Stimulated activated CD4-positive, alpha-beta T cell treated with anti-CD3 and anti-CD28 coated beads, Interleukin-2, amount 100 ng/mL, for 48 hours (primary cell): ENCODE data around the gene DNAJB13.

Experiments used
- DNase-seq, 2 donors: peaks; one replicate each; pipeline ENCODE4 v3.0.0-alpha.2; 2020

The DNAJB13 gene

GRCh38 chr11:73956876-73957653, 6.2 kb downstream of the DNAJB13 start:
- DNase-seq: no peak

GRCh38 chr11:73957654-73958361, 7.0 kb downstream of the DNAJB13 start:
- DNase-seq: no peak

GRCh38 chr11:73958521-73959141, 7.8 kb downstream of the DNAJB13 start:
- no peak for DNase-seq

- no peak for DNase-seq
These were observed 10.5 kb downstream of the DNAJB13 start for GRCh38 chr11:73961321-73961720.

- DNase-seq: no peak
These were observed 11.4 kb downstream of the DNAJB13 start for GRCh38 chr11:73962101-73962705.

GRCh38 chr11:73963861-73964260, 13.0 kb downstream of the DNAJB13 start:
- DNase-seq: no peak

GRCh38 chr11:73965076-73965763, 14.4 kb downstream of the DNAJB13 start:
- DNase-seq: no peak

GRCh38 chr11:73965764-73966121, 14.9 kb downstream of the DNAJB13 start:
- no peak for DNase-seq

GRCh38 chr11:73968356-73968966, 17.6 kb downstream of the DNAJB13 start:
- no peak for DNase-seq

- no peak for DNase-seq
These were observed 18.3 kb downstream of the DNAJB13 start for GRCh38 chr11:73969091-73969490.

- DNase-seq: no peak
These were observed 19.4 kb downstream of the DNAJB13 start for GRCh38 chr11:73969991-73970800.

- no peak for DNase-seq
These were observed 20.4 kb downstream of the DNAJB13 start for GRCh38 chr11:73971175-73971719.

GRCh38 chr11:73972187-73972586, 21.4 kb downstream of the DNAJB13 start:
- DNase-seq: no peak

GRCh38 chr11:73972620-73973449, 22.0 kb downstream of the DNAJB13 start:
- no peak for DNase-seq

- no peak for DNase-seq
These were observed 24.0 kb downstream of the DNAJB13 start for GRCh38 chr11:73974604-73975478.

- no peak for DNase-seq
These were observed 24.6 kb downstream of the DNAJB13 start for GRCh38 chr11:73975479-73975757.

- no peak for DNase-seq
These were observed 25.8 kb downstream of the DNAJB13 start for GRCh38 chr11:73976451-73977151.

- DNase-seq: no peak
These were observed 27.2 kb downstream of the DNAJB13 start for GRCh38 chr11:73977856-73978519.
